SK-N-SH (cell line): ENCODE measurements around the gene MPHOSPH8. TPM values are rescaled to one million over a fixed set of nuclear protein-coding genes. Genes with fewer than 3 reads are reported as not detected.
"Not testable (repeated sequence)": the region's sequence is repeated elsewhere in the genome, so short reads cannot be mapped to it uniquely, and the experiment has no call there.

Source experiments
- CTCF ChIA-PET: fragments of 300-600, 350-600 bp; formaldehyde crosslinking; extraction: SDS; loops from one replicate; lab custom pipeline; 2021; lab: Yijun Ruan, JAX
- POLR2A ChIA-PET: fragments of 350-600 bp; sonication (Branson Sonifier 250); formaldehyde crosslinking; extraction: SDS; loops from one replicate; lab custom pipeline; 2020; ENCODE audit warnings: antibody characterized with exemption, inconsistent platforms; lab: Yijun Ruan, JAX
- DNase-seq: peaks from one replicate; pipeline ENCODE4 v3.0.0; 2012
- H2AFZ ChIP-seq: fragments of 200-600 bp; sonication (generic); 2 replicates; pipeline ENCODE4 v1.8.1; 2016; ENCODE audit warnings: antibody characterized with exemption, mild to moderate bottlenecking, low read depth
- H3F3A ChIP-seq: fragments of 200-600 bp; sonication (generic); replicated peaks from 2 replicates; pipeline ENCODE3; 2016; ENCODE audit warnings: antibody characterized with exemption, mild to moderate bottlenecking; ENCODE audit not compliant: insufficient read depth
- H3K27ac ChIP-seq, 2 experiments: fragments of 200-500 bp in 1 of 2; fragments of 200-600 bp in 1 of 2; sonication (Bioruptor generic) in 1 of 2; sonication (generic), shearing (Covaris generic) in 1 of 2; 2 replicates each; pipeline versions ENCODE4 v1.5.1 to v1.6.1; 2014 to 2016; ENCODE audit warnings: low read depth in 2 of 2, inconsistent platforms in 1 of 2, low read length in 1 of 2, mild to moderate bottlenecking in 1 of 2, mixed read lengths in 1 of 2
- H3K27me3 ChIP-seq: fragments of 200-600 bp; sonication (generic), shearing (Covaris generic); 2 replicates; pipeline ENCODE4 v1.6.1; 2016; ENCODE audit warnings: mixed run types; ENCODE audit not compliant: insufficient read depth
- H3K36me3 ChIP-seq, 2 experiments: fragments of 200-500 bp in 1 of 2; fragments of 200-600 bp in 1 of 2; sonication (Bioruptor generic) in 1 of 2; sonication (generic) in 1 of 2; replicated peaks in 1 of 2; 2 replicates each; pipeline versions ENCODE3 to v1.5.1; 2014 to 2016; ENCODE audit warnings: low read length in 1 of 2, mild to moderate bottlenecking in 1 of 2; ENCODE audit not compliant: insufficient read depth in 2 of 2, control insufficient read depth in 1 of 2
- H3K4me1 ChIP-seq, 2 experiments: fragments of 200-500 bp in 1 of 2; fragments of 200-600 bp in 1 of 2; sonication (Bioruptor generic) in 1 of 2; sonication (generic), shearing (Covaris generic) in 1 of 2; 2 replicates each; pipeline versions ENCODE4 v1.5.1 to v1.6.1; 2014 to 2016; ENCODE audit warnings: low read depth in 1 of 2, low read length in 1 of 2, mixed run types in 1 of 2; ENCODE audit not compliant: insufficient read depth in 2 of 2, control insufficient read depth in 1 of 2
- H3K4me2 ChIP-seq: fragments of 200-600 bp; sonication (generic), shearing (Covaris generic); 2 replicates; pipeline ENCODE4 v1.6.1; 2017; ENCODE audit warnings: mixed run types
- H3K4me3 ChIP-seq, 2 experiments: fragments of 200-500 bp in 1 of 2; fragments of 200-600 bp in 1 of 2; sonication (Bioruptor generic) in 1 of 2; sonication (generic), shearing (Covaris generic) in 1 of 2; 2 replicates each; pipeline versions ENCODE4 v1.5.1 to v1.8.1; 2014 to 2016; ENCODE audit warnings: low read depth in 2 of 2, inconsistent platforms in 1 of 2, low read length in 1 of 2, mild to moderate bottlenecking in 1 of 2, mixed read lengths in 1 of 2, moderate library complexity in 1 of 2
- H3K79me2 ChIP-seq: fragments of 200-600 bp; sonication (generic); 2 replicates; pipeline ENCODE4 v1.8.1; 2017; ENCODE audit warnings: mild to moderate bottlenecking; ENCODE audit not compliant: insufficient read depth
- H3K9ac ChIP-seq: fragments of 200-600 bp; sonication (generic); 2 replicates; pipeline ENCODE4 v1.6.1; 2017; ENCODE audit warnings: mixed run types
- H3K9me2 ChIP-seq: fragments of 200-600 bp; sonication (generic); 2 replicates; pipeline ENCODE4 v1.6.1; 2017; ENCODE audit warnings: mixed run types
- H3K9me3 ChIP-seq: fragments of 200-600 bp; sonication (generic); 2 replicates; pipeline ENCODE4 v1.6.1; 2017; ENCODE audit warnings: mixed run types, mild to moderate bottlenecking, moderate library complexity
- H4K20me1 ChIP-seq: fragments of 200-600 bp; sonication (generic); 2 replicates; pipeline ENCODE4 v1.6.1; 2017; ENCODE audit warnings: mild to moderate bottlenecking, mixed run types; ENCODE audit not compliant: insufficient read depth
- WGBS: methylation state at CpG from one replicate; pipeline ENCODE4 v1.1.6; 2017; ENCODE audit warnings: low lambda C conversion rate; 5-methylcytosine and 5-hydroxymethylcytosine counted together
- polyA plus RNA-seq, 3 experiments: library from polyadenylated mRNA; depleted of rRNA; stranded (reverse); fragments of >200 nt; gene quantifications; 2 replicates each; pipeline ENCODE4 v1.2.3, GENCODE V29; 2012

The MPHOSPH8 gene
- polyA plus RNA-seq, 1 of the 3 experiments (the other 2 are of a cell fraction), result 11.1 TPM

- H3K4me1 ChIP-seq, H3K9ac ChIP-seq, H3K4me3 ChIP-seq, H3K27me3 ChIP-seq, H3K27ac ChIP-seq, H3K9me2 ChIP-seq, CTCF ChIA-PET, H2AFZ ChIP-seq, H4K20me1 ChIP-seq, H3K9me3 ChIP-seq, H3K4me2 ChIP-seq, POLR2A ChIA-PET, DNase-seq: not testable (repeated sequence)
- H3K79me2 ChIP-seq, result peaks cover 36% of the 10 kb centered on the region
- H3F3A ChIP-seq, result peaks cover 18% of the 10 kb centered on the region
- H3K36me3 ChIP-seq, result peaks cover 2 to 34% of the 10 kb centered on the region in 2 experiments
Observed at GRCh38 chr13:19701619-19702018, 68.2 kb downstream of the MPHOSPH8 start.

- peaks cover 27% of the 10 kb centered on the region for H3K79me2 ChIP-seq
- CTCF ChIA-PET, H2AFZ ChIP-seq, H3K4me2 ChIP-seq, H3K9me3 ChIP-seq, H3K4me1 ChIP-seq, H4K20me1 ChIP-seq, POLR2A ChIA-PET, H3K27me3 ChIP-seq, DNase-seq, H3K4me3 ChIP-seq, H3K9ac ChIP-seq, H3K27ac ChIP-seq, H3K9me2 ChIP-seq: not testable (repeated sequence)
- H3F3A ChIP-seq, result peaks cover 12% of the 10 kb centered on the region
- peaks cover 3 to 24% of the 10 kb centered on the region in 2 experiments for H3K36me3 ChIP-seq
- 88% methylated on average over 6 of the region's 6 CpGs for WGBS
Observed at GRCh38 chr13:19704256-19704655, 70.8 kb downstream of the MPHOSPH8 start.

GRCh38 chr13:19709039-19709438 lies 75.6 kb downstream of the MPHOSPH8 start:
- DNase-seq, H3K27me3 ChIP-seq, H3K9me2 ChIP-seq, POLR2A ChIA-PET, H3K4me1 ChIP-seq, H3K9ac ChIP-seq, H3K27ac ChIP-seq, H2AFZ ChIP-seq, H3K9me3 ChIP-seq, H3K4me2 ChIP-seq, CTCF ChIA-PET, H3K4me3 ChIP-seq, H4K20me1 ChIP-seq: not testable (repeated sequence)
- WGBS, result 100% methylated on average over 1 of the region's 1 CpG
- Histone ChIP-seq H3F3A (peaks cover 17% of the 10 kb centered on the region), H3K36me3 (peaks cover 3 to 18% of the 10 kb centered on the region in 2 experiments), H3K79me2 (peaks cover 29% of the 10 kb centered on the region)

- Histone ChIP-seq H3F3A (peaks cover 14% of the 10 kb centered on the region), H3K36me3 (peaks cover 3 to 14% of the 10 kb centered on the region in 2 experiments), H3K79me2 (peaks cover 36% of the 10 kb centered on the region)
- H3K9ac ChIP-seq, H3K9me2 ChIP-seq, H2AFZ ChIP-seq, CTCF ChIA-PET, DNase-seq, H3K4me1 ChIP-seq, POLR2A ChIA-PET, H3K9me3 ChIP-seq, H3K27me3 ChIP-seq, H4K20me1 ChIP-seq, H3K27ac ChIP-seq, H3K4me2 ChIP-seq, H3K4me3 ChIP-seq: not testable (repeated sequence)
Observed at GRCh38 chr13:19709782-19710181, 76.3 kb downstream of the MPHOSPH8 start.
